CD14-positive monocyte (primary cell): ENCODE data around the gene PHLDA2. TPM values are rescaled to one million over a fixed set of nuclear protein-coding genes. Genes with fewer than 3 reads are reported as not detected.

ENCODE experiments used
- DNase-seq, 3 donors: peaks; one replicate each; pipeline ENCODE4 v3.0.0-alpha.2; 2011 to 2022
- H2AFZ ChIP-seq: 2 replicates; pipeline ENCODE4 v1.6.0; 2012; ENCODE audit warnings: mild to moderate bottlenecking, low read depth, low read length, inconsistent platforms; ENCODE audit not compliant: insufficient read depth, poor library complexity, severe bottlenecking
- H3K27ac ChIP-seq, 2 donors: 1 replicate in 1 of 2; 2 replicates in 1 of 2; pipeline ENCODE4 v1.5.1; 2012 to 2013; ENCODE audit warnings: low read length in 2 of 2, control low read depth in 1 of 2, inconsistent platforms in 1 of 2, low read depth in 1 of 2, mild to moderate bottlenecking in 1 of 2
- H3K27me3 ChIP-seq, 2 donors: one replicate each; pipeline versions ENCODE4 v1.6.0 to v1.6.1; 2011 to 2013; ENCODE audit warnings: low read length in 2 of 2; ENCODE audit not compliant: control insufficient read depth in 2 of 2, insufficient read depth in 2 of 2
- H3K36me3 ChIP-seq, 2 donors: replicated peaks in 1 of 2; 1 replicate in 1 of 2; 2 replicates in 1 of 2; pipeline versions ENCODE4 v1.5.1 to v1.6.1; 2012 to 2013; ENCODE audit warnings: low read length in 2 of 2, control low read depth in 1 of 2, inconsistent platforms in 1 of 2, mild to moderate bottlenecking in 1 of 2; ENCODE audit not compliant: insufficient read depth in 2 of 2, control insufficient read depth in 1 of 2
- H3K4me1 ChIP-seq, 2 donors: 1 replicate in 1 of 2; 2 replicates in 1 of 2; pipeline versions ENCODE4 v1.5.1 to v1.6.1; 2012 to 2013; ENCODE audit warnings: low read length in 2 of 2, control low read depth in 1 of 2, inconsistent platforms in 1 of 2, mild to moderate bottlenecking in 1 of 2, moderate library complexity in 1 of 2; ENCODE audit not compliant: insufficient read depth in 2 of 2, control insufficient read depth in 1 of 2
- H3K4me2 ChIP-seq: replicated peaks from 2 replicates; pipeline ENCODE3; 2012; ENCODE audit warnings: low read length, moderate library complexity, mild to moderate bottlenecking; ENCODE audit not compliant: poor library complexity, severe bottlenecking; ENCODE audit errors: extremely low read depth
- H3K4me3 ChIP-seq, 3 experiments: fragments of 200-600 bp in 1 of 3; sonication (generic) in 1 of 3; replicated peaks in 1 of 3; 1 replicate in 2 of 3; 2 replicates in 1 of 3; pipeline ENCODE4 v1.5.1; 2011 to 2013; ENCODE audit warnings: low read length in 3 of 3, mild to moderate bottlenecking in 3 of 3, control low read depth in 2 of 3, low read depth in 2 of 3, inconsistent platforms in 1 of 3, moderate library complexity in 1 of 3
- H3K79me2 ChIP-seq: 2 replicates; pipeline ENCODE4 v1.6.0; 2012; ENCODE audit warnings: mild to moderate bottlenecking, control low read depth, inconsistent platforms, low read length, moderate library complexity; ENCODE audit not compliant: insufficient read depth
- H3K9ac ChIP-seq: 2 replicates; pipeline ENCODE4 v1.6.0; 2017; ENCODE audit warnings: low read length, mild to moderate bottlenecking; ENCODE audit not compliant: insufficient read depth, poor library complexity, severe bottlenecking
- H3K9me3 ChIP-seq, 2 donors: replicated peaks in 1 of 2; 1 replicate in 1 of 2; 2 replicates in 1 of 2; pipeline versions ENCODE4 v1.5.1 to v1.6.1; 2012 to 2013; ENCODE audit warnings: low read length in 2 of 2, control low read depth in 1 of 2; ENCODE audit not compliant: control insufficient read depth in 1 of 2, insufficient read depth in 1 of 2
- H4K20me1 ChIP-seq: 2 replicates; pipeline ENCODE4 v1.6.0; 2012; ENCODE audit warnings: mild to moderate bottlenecking, low read length, control low read depth, moderate library complexity; ENCODE audit not compliant: insufficient read depth
- H3K27ac Mint-ChIP-seq, 7 donors: one replicate each; pipeline ENCODE4 v1.8.0; 2020; ENCODE audit warnings: mild to moderate bottlenecking in 7 of 7, mixed read lengths in 7 of 7, moderate library complexity in 6 of 7, inconsistent platforms in 2 of 7
- H3K27me3 Mint-ChIP-seq, 3 donors: one replicate each; pipeline ENCODE4 v1.8.0; 2021 to 2022; ENCODE audit warnings: low read depth in 3 of 3, mild to moderate bottlenecking in 3 of 3, mixed read lengths in 3 of 3, moderate library complexity in 3 of 3, inconsistent platforms in 1 of 3
- H3K36me3 Mint-ChIP-seq, 2 donors: one replicate each; pipeline ENCODE4 v1.8.0; 2020; ENCODE audit warnings: mixed read lengths in 2 of 2, inconsistent platforms in 1 of 2, mild to moderate bottlenecking in 1 of 2
- H3K4me1 Mint-ChIP-seq: one replicate; pipeline ENCODE4 v1.8.0; 2020; ENCODE audit warnings: mild to moderate bottlenecking, mixed read lengths
- H3K4me3 Mint-ChIP-seq, 2 donors: one replicate each; pipeline ENCODE4 v1.8.0; 2020; ENCODE audit warnings: mild to moderate bottlenecking in 2 of 2, mixed read lengths in 2 of 2, moderate library complexity in 1 of 2
- H3K9me3 Mint-ChIP-seq, 7 donors: one replicate each; pipeline ENCODE4 v1.8.0; 2020 to 2022; ENCODE audit warnings: mixed read lengths in 7 of 7, mild to moderate bottlenecking in 6 of 7, moderate library complexity in 6 of 7, inconsistent platforms in 2 of 7
- WGBS: methylation state at CpG from one replicate; pipeline ENCODE4 v1.1.5; 2013; ENCODE audit warnings: missing lambda C conversion rate; ENCODE audit not compliant: insufficient coverage; 5-methylcytosine and 5-hydroxymethylcytosine counted together
- intact Hi-C, 2 donors: fragments of 100-400 bp; cut with micrococcal nuclease; formaldehyde crosslinking; loops; one replicate each; pipeline versions ENCODE4 v1.15.0 to v1.15.1; 2023
- polyA plus RNA-seq, 3 donors: library from polyadenylated mRNA; depleted of rRNA in 1 of 3; unstranded in 2 of 3; stranded (reverse) in 1 of 3; fragments of 300-500 nt in 2 of 3; fragments of >200 nt in 1 of 3; fragmentation: Illumina TruSeq in 2 of 3; gene quantifications; 1 replicate in 2 of 3; 2 replicates in 1 of 3; pipeline ENCODE4 v1.2.3, GENCODE V29; 2012 to 2021
- TF ChIP-seq, protein P1 (sequence below): fragments of 200-600 bp; IDR thresholded peaks from one replicate; pipeline ENCODE4 v1.8.0; 2022; ENCODE audit warnings: antibody characterized with exemption, mild to moderate bottlenecking

The PHLDA2 gene
- polyA plus RNA-seq, 3 donors: 2.6 to 54.5 (median 4.7) TPM

DNA sequence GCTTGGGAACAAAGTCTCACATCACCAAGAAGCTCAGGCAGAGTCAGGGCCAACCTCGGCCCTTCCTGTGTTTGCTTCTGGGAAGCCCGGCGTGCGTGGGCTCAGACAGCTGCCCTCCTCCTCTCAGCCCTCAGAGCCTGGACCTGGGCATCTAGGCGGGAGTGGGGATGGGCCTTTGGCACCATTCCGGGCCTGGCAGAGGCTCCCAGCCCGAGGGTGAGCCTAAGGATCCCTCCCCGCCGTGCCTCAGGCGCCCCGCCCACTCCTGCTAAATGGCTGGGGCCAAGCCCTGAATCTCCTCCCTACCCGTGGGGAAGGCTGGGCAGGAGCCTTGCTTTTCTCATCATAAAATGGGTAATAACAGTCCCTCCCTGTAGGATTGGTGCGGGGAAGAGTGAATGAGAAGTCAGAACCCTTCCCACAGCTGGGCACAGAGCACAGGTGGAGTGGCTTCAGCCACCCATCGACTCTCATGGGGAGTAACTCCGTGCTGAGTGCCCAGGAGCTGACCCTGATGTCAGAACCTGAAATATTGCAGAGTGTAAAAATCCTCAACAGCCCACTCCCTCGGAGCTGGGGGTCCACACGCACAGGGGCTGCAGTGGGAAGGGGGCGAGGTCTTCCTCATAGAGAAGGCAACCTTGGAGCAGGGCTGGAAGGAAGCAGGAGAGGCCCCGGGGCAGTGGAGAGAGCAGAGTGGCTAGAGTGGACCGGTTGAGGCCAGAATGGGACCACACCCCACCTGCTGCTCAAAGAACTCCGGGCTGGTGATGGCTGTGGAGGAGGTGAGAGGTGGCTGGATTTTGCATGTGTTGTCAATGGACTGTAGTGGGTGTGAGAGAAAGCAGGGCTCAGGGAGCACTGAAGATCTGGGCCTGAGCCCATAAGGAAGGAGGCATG lies 24.8 kb downstream of the PHLDA2 start:
- Histone ChIP-seq H3K79me2 (peaks cover 6% of the 10 kb centered on the region), H3K9me3 (peaks cover 0 to 9% of the 10 kb centered on the region in 2 donors), H3K4me1 (peaks cover 36 to 45% of the 10 kb centered on the region in 2 donors), H2AFZ (no peak overlapping the region), H4K20me1 (no peaks in the 10 kb centered on the region), H3K27me3 (no peaks in the 10 kb centered on the region), H3K36me3 (peaks cover 0 to 3% of the 10 kb centered on the region in 2 donors), H3K4me3 (no peak overlapping the region), H3K4me2 (no peak overlapping the region), H3K27ac (no peak overlapping the region), H3K9ac (no peak overlapping the region)
- H3K4me3 Mint-ChIP-seq: no peak overlapping the region
- peaks cover 7 to 16% (median 11%) of the 10 kb centered on the region in 7 donors for H3K9me3 Mint-ChIP-seq
- H3K27ac Mint-ChIP-seq: peak overlapping the region in 2 of 7 donors; percentile 30 to 38
- H3K4me1 Mint-ChIP-seq: peaks cover 36% of the 10 kb centered on the region
- TF ChIP-seq, protein P1, sequence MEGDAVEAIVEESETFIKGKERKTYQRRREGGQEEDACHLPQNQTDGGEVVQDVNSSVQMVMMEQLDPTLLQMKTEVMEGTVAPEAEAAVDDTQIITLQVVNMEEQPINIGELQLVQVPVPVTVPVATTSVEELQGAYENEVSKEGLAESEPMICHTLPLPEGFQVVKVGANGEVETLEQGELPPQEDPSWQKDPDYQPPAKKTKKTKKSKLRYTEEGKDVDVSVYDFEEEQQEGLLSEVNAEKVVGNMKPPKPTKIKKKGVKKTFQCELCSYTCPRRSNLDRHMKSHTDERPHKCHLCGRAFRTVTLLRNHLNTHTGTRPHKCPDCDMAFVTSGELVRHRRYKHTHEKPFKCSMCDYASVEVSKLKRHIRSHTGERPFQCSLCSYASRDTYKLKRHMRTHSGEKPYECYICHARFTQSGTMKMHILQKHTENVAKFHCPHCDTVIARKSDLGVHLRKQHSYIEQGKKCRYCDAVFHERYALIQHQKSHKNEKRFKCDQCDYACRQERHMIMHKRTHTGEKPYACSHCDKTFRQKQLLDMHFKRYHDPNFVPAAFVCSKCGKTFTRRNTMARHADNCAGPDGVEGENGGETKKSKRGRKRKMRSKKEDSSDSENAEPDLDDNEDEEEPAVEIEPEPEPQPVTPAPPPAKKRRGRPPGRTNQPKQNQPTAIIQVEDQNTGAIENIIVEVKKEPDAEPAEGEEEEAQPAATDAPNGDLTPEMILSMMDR: no peak
- peaks cover 30 to 55% of the 10 kb centered on the region in 2 donors for H3K36me3 Mint-ChIP-seq
- peaks cover 3 to 12% (median 5%) of the 10 kb centered on the region in 3 donors for H3K27me3 Mint-ChIP-seq
- 92% methylated on average over 9 of the region's 21 CpGs for WGBS
- no peak for DNase-seq
- intact Hi-C loops: no loop called here

DNA sequence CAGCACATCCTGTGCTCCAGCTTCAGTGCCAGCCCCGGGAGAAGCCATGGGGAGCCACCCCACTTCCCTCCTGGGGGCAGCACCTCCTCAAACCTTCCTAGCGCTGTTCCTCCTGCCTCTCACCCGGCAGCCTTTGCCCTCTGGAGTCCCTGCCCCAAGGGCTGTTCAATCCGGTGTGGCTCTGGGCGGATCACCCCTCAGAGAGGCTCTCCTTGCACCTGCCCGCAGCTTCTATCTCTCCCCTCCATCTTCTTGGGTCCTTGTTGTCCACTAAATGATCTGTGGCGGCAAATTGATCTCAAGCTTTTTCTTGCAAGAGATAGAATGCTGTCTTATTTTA lies 25.6 kb downstream of the PHLDA2 start:
- no peak overlapping the region for H3K9ac ChIP-seq
- H3K27me3 ChIP-seq: no peaks in the 10 kb centered on the region
- peak overlapping the region in 4 of 7 donors; percentile 14 to 94 (median 40) for H3K27ac Mint-ChIP-seq
- H3K79me2 ChIP-seq: peaks cover 6% of the 10 kb centered on the region
- H4K20me1 ChIP-seq: no peaks in the 10 kb centered on the region
- TF ChIP-seq, protein P1: no peak
- peaks cover 30 to 55% of the 10 kb centered on the region in 2 donors for H3K36me3 Mint-ChIP-seq
- peak overlapping the region; percentile 52 to 53 for H3K4me3 Mint-ChIP-seq
- intact Hi-C loops: no loop called here
- WGBS: 70% methylated on average over 3 of the region's 7 CpGs
- H3K9me3 Mint-ChIP-seq: peaks cover 7 to 16% (median 11%) of the 10 kb centered on the region in 7 donors
- no peak overlapping the region for H3K27ac ChIP-seq
- peaks cover 0 to 3% of the 10 kb centered on the region in 2 donors for H3K36me3 ChIP-seq
- H3K4me3 ChIP-seq: no peak overlapping the region
- H3K4me2 ChIP-seq: peak overlapping the region; percentile 77
- H2AFZ ChIP-seq: no peak overlapping the region
- no peak for DNase-seq
- H3K27me3 Mint-ChIP-seq: peaks cover 2 to 12% (median 5%) of the 10 kb centered on the region in 3 donors
- H3K4me1 ChIP-seq: peaks cover 44 to 52% of the 10 kb centered on the region in 2 donors
- H3K4me1 Mint-ChIP-seq: peaks cover 44% of the 10 kb centered on the region
- peaks cover 0 to 9% of the 10 kb centered on the region in 2 donors for H3K9me3 ChIP-seq
